Panc1 (cell line): ENCODE results near the gene SLC9A7. TPM values are rescaled to one million over a fixed set of nuclear protein-coding genes. Genes with fewer than 3 reads are reported as not detected.

Experiments used
- ATAC-seq: fragments of 200-7000 bp; cut with Tn5 transposase; 2 replicates; pipeline ENCODE4 v1.9.1; 2020; ENCODE audit warnings: mild to moderate bottlenecking, moderate library complexity
- BruUV-seq: library from RNA; stranded (reverse); fragments of 400-500 nt; replicated peaks from 2 replicates; lab custom pipeline; 2021; lab: Mats Ljungman, UMichigan
- CTCF ChIA-PET: fragments of 300-600 bp; sonication (Branson Sonifier 250); formaldehyde crosslinking; loops from one replicate; lab custom pipeline; 2022; ENCODE audit warnings: antibody characterized with exemption; lab: Charles Lee
- POLR2A ChIA-PET: fragments of 300-600 bp; sonication (Branson Sonifier 250); formaldehyde crosslinking; loops from one replicate; lab custom pipeline; 2022; ENCODE audit warnings: antibody characterized with exemption; lab: Charles Lee
- DNase-seq: peaks from one replicate; pipeline ENCODE4 v3.0.0-alpha.2; 2010; ENCODE audit warnings: low read depth, low spot score
- H3K27ac ChIP-seq: 2 replicates; pipeline ENCODE4 v1.5.1; 2011; ENCODE audit warnings: mild to moderate bottlenecking, low read length, inconsistent platforms
- H3K27me3 ChIP-seq: fragments of 200-500 bp; sonication (Bioruptor generic); 2 replicates; pipeline ENCODE4 v1.6.0; 2014; ENCODE audit warnings: low read length, inconsistent platforms; ENCODE audit not compliant: control insufficient read depth, insufficient read depth
- H3K36me3 ChIP-seq: fragments of 200-500 bp; sonication (Bioruptor generic); 2 replicates; pipeline ENCODE4 v1.5.1; 2014; ENCODE audit warnings: inconsistent platforms, mild to moderate bottlenecking, low read length, moderate library complexity; ENCODE audit not compliant: control insufficient read depth, insufficient read depth
- H3K4me1 ChIP-seq: 2 replicates; pipeline ENCODE4 v1.5.1; 2011; ENCODE audit warnings: inconsistent platforms, mild to moderate bottlenecking, low read length, moderate library complexity; ENCODE audit not compliant: control insufficient read depth, insufficient read depth
- H3K4me3 ChIP-seq, 2 experiments: 2 replicates each; pipeline ENCODE4 v1.5.1; 2011 to 2012; ENCODE audit warnings: low read depth in 2 of 2, low read length in 2 of 2, mild to moderate bottlenecking in 2 of 2, inconsistent platforms in 1 of 2, moderate library complexity in 1 of 2
- H3K9me3 ChIP-seq: fragments of 200-500 bp; sonication (Bioruptor generic); 2 replicates; pipeline ENCODE4 v1.5.1; 2014; ENCODE audit warnings: low read depth, mild to moderate bottlenecking, inconsistent platforms, low read length, moderate library complexity; ENCODE audit not compliant: control insufficient read depth, insufficient read depth
- POLR2AphosphoS5 ChIP-seq: IDR thresholded peaks from 2 replicates; pipeline ENCODE4 v1.6.1; 2012; ENCODE audit warnings: mild to moderate bottlenecking, low read depth, low read length, moderate library complexity
- SIN3A ChIP-seq: IDR thresholded peaks from 2 replicates; pipeline ENCODE4 v1.6.1; 2012; ENCODE audit warnings: low read depth, mild to moderate bottlenecking, low read length, moderate library complexity, borderline replicate concordance; ENCODE audit not compliant: insufficient read depth
- TCF7L2 ChIP-seq: IDR thresholded peaks from 2 replicates; pipeline ENCODE4 v1.6.1; 2011; ENCODE audit warnings: mild to moderate bottlenecking, low read depth, low read length, inconsistent platforms
- in situ Hi-C: cut with HindIII; loops from 2 replicates; pipeline ENCODE4 v1.10.0; 2016; ENCODE audit warnings: low sequenced_read_pairs, low pct_unique_long_range_greater_than_20kb
- intact Hi-C: fragments of 100-400 bp; cut with micrococcal nuclease; formaldehyde crosslinking; loops from one replicate; pipeline ENCODE4 v1.10.0; 2022; ENCODE audit not compliant: unreplicated experiment
- total RNA-seq: library from RNA; stranded (reverse); gene quantifications from one replicate; pipeline ENCODE4 v1.2.1, GENCODE V29; 2021; ENCODE audit not compliant: unreplicated experiment
- TF ChIP-seq, protein P1 (sequence below): fragments of 450-650 bp; IDR thresholded peaks from 2 replicates; pipeline ENCODE4 v1.5.1; 2017; ENCODE audit warnings: mild to moderate bottlenecking
- TF ChIP-seq, protein P2 (sequence below), 2 experiments: IDR thresholded peaks; 2 replicates each; pipeline ENCODE4 v1.6.1; 2011 to 2012; ENCODE audit warnings: low read depth in 2 of 2, control low read depth in 1 of 2, low read length in 1 of 2, mild to moderate bottlenecking in 1 of 2, moderate library complexity in 1 of 2; ENCODE audit not compliant: insufficient read depth in 1 of 2

Gene SLC9A7
- total RNA-seq, 1 experiment from 2014 or later = 80.4 TPM

DNA sequence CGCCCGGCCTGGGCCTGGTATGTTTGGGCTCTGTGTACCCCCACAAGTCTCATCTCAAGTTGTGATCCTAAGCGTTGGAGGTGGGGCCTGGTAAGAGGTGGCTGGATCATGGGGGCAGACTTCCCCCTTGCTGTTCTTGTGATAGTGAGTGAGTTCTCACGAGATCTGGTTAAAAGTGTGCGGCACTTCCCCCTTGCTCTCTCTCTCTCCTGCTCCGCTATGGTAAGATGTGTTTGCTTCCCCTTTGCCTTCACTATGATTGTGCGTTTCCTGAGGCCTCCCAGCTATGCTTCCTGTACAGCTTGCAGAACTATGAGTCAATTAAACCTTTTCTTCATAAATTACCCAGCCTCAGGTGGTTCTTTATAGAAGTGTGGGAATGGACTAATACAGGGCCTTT lies 132.4 kb downstream of the SLC9A7 start:
- TF ChIP-seq, protein P1, sequence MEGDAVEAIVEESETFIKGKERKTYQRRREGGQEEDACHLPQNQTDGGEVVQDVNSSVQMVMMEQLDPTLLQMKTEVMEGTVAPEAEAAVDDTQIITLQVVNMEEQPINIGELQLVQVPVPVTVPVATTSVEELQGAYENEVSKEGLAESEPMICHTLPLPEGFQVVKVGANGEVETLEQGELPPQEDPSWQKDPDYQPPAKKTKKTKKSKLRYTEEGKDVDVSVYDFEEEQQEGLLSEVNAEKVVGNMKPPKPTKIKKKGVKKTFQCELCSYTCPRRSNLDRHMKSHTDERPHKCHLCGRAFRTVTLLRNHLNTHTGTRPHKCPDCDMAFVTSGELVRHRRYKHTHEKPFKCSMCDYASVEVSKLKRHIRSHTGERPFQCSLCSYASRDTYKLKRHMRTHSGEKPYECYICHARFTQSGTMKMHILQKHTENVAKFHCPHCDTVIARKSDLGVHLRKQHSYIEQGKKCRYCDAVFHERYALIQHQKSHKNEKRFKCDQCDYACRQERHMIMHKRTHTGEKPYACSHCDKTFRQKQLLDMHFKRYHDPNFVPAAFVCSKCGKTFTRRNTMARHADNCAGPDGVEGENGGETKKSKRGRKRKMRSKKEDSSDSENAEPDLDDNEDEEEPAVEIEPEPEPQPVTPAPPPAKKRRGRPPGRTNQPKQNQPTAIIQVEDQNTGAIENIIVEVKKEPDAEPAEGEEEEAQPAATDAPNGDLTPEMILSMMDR = no peak
- TF ChIP-seq SIN3A (no peak), TCF7L2 (no peak), POLR2AphosphoS5 (no peak)
- TF ChIP-seq, protein P2, sequence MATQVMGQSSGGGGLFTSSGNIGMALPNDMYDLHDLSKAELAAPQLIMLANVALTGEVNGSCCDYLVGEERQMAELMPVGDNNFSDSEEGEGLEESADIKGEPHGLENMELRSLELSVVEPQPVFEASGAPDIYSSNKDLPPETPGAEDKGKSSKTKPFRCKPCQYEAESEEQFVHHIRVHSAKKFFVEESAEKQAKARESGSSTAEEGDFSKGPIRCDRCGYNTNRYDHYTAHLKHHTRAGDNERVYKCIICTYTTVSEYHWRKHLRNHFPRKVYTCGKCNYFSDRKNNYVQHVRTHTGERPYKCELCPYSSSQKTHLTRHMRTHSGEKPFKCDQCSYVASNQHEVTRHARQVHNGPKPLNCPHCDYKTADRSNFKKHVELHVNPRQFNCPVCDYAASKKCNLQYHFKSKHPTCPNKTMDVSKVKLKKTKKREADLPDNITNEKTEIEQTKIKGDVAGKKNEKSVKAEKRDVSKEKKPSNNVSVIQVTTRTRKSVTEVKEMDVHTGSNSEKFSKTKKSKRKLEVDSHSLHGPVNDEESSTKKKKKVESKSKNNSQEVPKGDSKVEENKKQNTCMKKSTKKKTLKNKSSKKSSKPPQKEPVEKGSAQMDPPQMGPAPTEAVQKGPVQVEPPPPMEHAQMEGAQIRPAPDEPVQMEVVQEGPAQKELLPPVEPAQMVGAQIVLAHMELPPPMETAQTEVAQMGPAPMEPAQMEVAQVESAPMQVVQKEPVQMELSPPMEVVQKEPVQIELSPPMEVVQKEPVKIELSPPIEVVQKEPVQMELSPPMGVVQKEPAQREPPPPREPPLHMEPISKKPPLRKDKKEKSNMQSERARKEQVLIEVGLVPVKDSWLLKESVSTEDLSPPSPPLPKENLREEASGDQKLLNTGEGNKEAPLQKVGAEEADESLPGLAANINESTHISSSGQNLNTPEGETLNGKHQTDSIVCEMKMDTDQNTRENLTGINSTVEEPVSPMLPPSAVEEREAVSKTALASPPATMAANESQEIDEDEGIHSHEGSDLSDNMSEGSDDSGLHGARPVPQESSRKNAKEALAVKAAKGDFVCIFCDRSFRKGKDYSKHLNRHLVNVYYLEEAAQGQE (IDR thresholded peaks at IDR 0.05; ENCODE audit: insufficient read depth in 1 of 2, low read depth in 2 of 2, low read length in 1 of 2) = no peak
- BruUV-seq = no TSS peak
- no peaks in the 10 kb centered on the region for H3K36me3 ChIP-seq
- DNase-seq (no peak), ATAC-seq (no peak)
- in situ Hi-C loops = no loop called here
- no peak overlapping the region for H3K27ac ChIP-seq
- no peaks in the 10 kb centered on the region for H3K27me3 ChIP-seq
- H3K4me1 ChIP-seq = no peaks in the 10 kb centered on the region; the same call in 1 of the 2 replicates
- H3K9me3 ChIP-seq = no peaks in the 10 kb centered on the region
- intact Hi-C loops = no loop called here
- ChIA-PET CTCF (interaction anchor here (0.7 kb wide), 1 partner anchor 170 kb away, joined by 3 read pairs; no protein-coding TSS in a partner anchor), POLR2A (no interaction called here)
- no peak overlapping the region for H3K4me3 ChIP-seq

DNA sequence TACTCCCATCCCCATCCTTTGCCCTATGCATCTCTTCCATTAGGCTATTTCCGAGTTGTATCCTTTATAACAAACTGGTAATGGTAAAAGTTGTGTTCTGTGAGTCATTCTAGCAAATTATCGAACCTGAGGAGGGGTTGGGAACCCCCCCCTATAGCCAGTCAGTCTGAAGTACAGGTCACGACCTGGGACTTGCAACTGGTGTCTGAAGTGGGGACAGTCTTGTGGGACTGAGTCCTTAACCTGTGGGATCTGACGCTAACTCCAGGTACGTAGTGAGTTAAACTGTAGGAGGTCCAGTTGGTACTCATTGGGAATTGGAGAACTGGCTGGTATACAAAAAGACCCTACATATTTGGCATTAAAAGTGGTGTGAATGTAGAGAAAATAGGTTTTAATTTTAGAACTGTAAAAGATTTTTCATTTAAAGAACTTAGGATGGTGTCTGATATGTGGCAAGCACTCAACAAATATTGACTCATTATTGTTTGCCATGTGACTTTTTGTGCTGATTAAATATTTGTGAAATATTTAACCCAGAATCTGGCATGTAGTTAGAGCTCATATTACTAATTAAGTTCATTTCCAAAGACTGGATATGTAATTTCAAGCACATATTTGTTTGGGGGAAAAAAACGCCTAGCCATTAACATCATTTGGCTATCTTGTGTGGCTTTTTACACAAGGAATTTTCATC lies 134.7 kb downstream of the SLC9A7 start:
- Histone ChIP-seq H3K4me3 (no peak overlapping the region), H3K27me3 (no peaks in the 10 kb centered on the region), H3K4me1 (no peaks in the 10 kb centered on the region; the same call in 1 of the 2 replicates), H3K36me3 (no peaks in the 10 kb centered on the region), H3K9me3 (no peaks in the 10 kb centered on the region), H3K27ac (no peak overlapping the region)
- ATAC-seq (no peak), DNase-seq (no peak)
- CTCF ChIA-PET = no interaction called here
- POLR2A ChIA-PET = interaction anchor here (0.6 kb wide), 1 partner anchor 41 kb away, joined by 3 read pairs; no protein-coding TSS in a partner anchor
- intact Hi-C loops (no loop called here), in situ Hi-C loops (no loop called here)
- TF ChIP-seq SIN3A (no peak), POLR2AphosphoS5 (no peak), TCF7L2 (no peak)
- TF ChIP-seq, protein P2 (IDR thresholded peaks at IDR 0.05; ENCODE audit: insufficient read depth in 1 of 2, low read depth in 2 of 2, low read length in 1 of 2) = no peak
- TF ChIP-seq, protein P1 = no peak
- no TSS peak for BruUV-seq
